Thymus (tissue), 11 donors: Measurements from ENCODE around the gene MUSTN1. TPM values are rescaled to one million over a fixed set of nuclear protein-coding genes. Genes with fewer than 3 reads are reported as not detected.

Source experiments
- DNase-seq, 9 donors: peaks; one replicate each; pipeline ENCODE4 v3.0.0-alpha.2; 2013; ENCODE audit warnings: low spot score in 9 of 9, low read depth in 6 of 9, missing footprints in 1 of 9
- H3K27ac ChIP-seq, 2 donors: one replicate each; pipeline ENCODE4 v1.5.1; 2013; ENCODE audit warnings: control low read depth in 1 of 2, low read depth in 1 of 2, low read length in 1 of 2, mild to moderate bottlenecking in 1 of 2, moderate library complexity in 1 of 2
- H3K27me3 ChIP-seq, 2 donors: one replicate each; pipeline ENCODE4 v1.5.1; 2013; ENCODE audit warnings: low read length in 1 of 2; ENCODE audit not compliant: control insufficient read depth in 2 of 2, insufficient read depth in 1 of 2
- H3K36me3 ChIP-seq, 2 donors: one replicate each; pipeline ENCODE4 v1.5.1; 2013; ENCODE audit warnings: low read length in 1 of 2, mild to moderate bottlenecking in 1 of 2, moderate library complexity in 1 of 2; ENCODE audit not compliant: control insufficient read depth in 2 of 2, insufficient read depth in 2 of 2
- H3K4me1 ChIP-seq, 2 donors: one replicate each; pipeline ENCODE4 v1.5.1; 2013; ENCODE audit warnings: low read length in 2 of 2; ENCODE audit not compliant: control insufficient read depth in 2 of 2, insufficient read depth in 2 of 2
- H3K4me3 ChIP-seq, 2 donors: one replicate each; pipeline ENCODE4 v1.5.1; 2013; ENCODE audit warnings: low read length in 2 of 2, control low read depth in 1 of 2, mild to moderate bottlenecking in 1 of 2
- H3K9me3 ChIP-seq, 2 donors: one replicate each; pipeline ENCODE4 v1.5.1; 2013; ENCODE audit warnings: low read length in 1 of 2, mild to moderate bottlenecking in 1 of 2; ENCODE audit not compliant: control insufficient read depth in 2 of 2, insufficient read depth in 1 of 2
- WGBS: extraction: QIAGEN DNeasy Blood & Tissue Kit; methylation state at CpG from one replicate; pipeline ENCODE4 v1.1.7; 2013; 5-methylcytosine and 5-hydroxymethylcytosine counted together
- polyA plus RNA-seq: library from polyadenylated mRNA; stranded (reverse); fragments of 200-250 nt; gene quantifications from one replicate; pipeline ENCODE4 v1.2.3, GENCODE V29; 2013
- total RNA-seq: library from RNA; stranded (reverse); fragments of 120-200 nt; gene quantifications from one replicate; pipeline ENCODE4 v1.2.4, GENCODE V29; 2013
- donor health status: healthy.

MUSTN1 gene
- total and polyA plus RNA-seq, 2 donors = 0.85 to 59.3 TPM

GRCh38 chr3:52791366-52791765, 43.5 kb downstream of the MUSTN1 start:
- H3K4me1 ChIP-seq = peaks cover 0 to 14% of the 10 kb centered on the region in 2 donors
- 88% methylated on average over 12 of the region's 12 CpGs for WGBS
- no peak for DNase-seq
- no peaks in the 10 kb centered on the region for H3K27me3 ChIP-seq
- H3K4me3 ChIP-seq = no peak overlapping the region
- no peaks in the 10 kb centered on the region for H3K36me3 ChIP-seq
- no peak overlapping the region for H3K27ac ChIP-seq
- no peaks in the 10 kb centered on the region for H3K9me3 ChIP-seq

DNA sequence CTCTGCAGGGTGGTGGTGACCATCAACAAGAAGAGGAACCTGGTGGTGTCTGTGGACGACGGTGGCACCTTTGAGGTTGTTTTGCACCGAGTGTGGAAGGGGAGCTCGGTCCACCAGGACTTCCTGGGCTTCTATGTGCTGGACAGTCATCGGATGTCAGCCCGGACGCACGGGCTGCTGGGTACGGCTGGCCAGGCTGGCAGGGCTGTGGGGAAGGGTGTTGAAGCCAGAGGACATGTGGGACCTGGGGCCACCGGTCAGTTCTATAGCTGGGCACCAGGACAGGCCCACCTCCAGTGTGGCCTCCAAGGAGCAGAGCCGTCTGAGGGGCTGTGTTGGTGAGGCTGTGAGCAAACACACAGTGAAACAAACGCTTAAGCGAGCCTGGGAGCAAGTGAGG, 44.1 kb downstream of the MUSTN1 start:
- Histone ChIP-seq H3K4me1 (peaks cover 0 to 11% of the 10 kb centered on the region in 2 donors), H3K27me3 (no peaks in the 10 kb centered on the region), H3K9me3 (no peaks in the 10 kb centered on the region), H3K27ac (no peak overlapping the region), H3K36me3 (no peaks in the 10 kb centered on the region), H3K4me3 (no peak overlapping the region)
- WGBS = 97% methylated on average over 13 of the region's 13 CpGs
- no peak for DNase-seq

DNA sequence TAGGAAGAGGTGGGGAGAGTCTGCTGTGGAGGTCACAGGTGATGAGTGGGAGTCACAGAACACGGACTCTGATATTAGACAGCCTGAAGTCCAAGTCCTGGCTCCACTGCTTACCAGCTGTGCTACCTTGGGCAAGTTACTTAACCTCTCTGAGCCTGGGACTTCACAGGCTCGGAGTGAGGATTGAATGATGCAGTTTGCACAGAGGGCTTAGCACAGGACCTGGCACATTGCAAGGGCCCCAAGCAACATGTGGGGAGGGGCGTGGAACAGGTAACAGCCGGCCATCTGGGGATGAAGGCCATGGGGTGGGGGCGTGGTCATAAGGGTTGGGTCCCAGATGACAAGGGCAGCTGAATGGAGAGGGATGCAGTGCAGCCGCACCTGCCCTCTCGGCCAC, 44.5 kb downstream of the MUSTN1 start:
- Histone ChIP-seq H3K27ac (no peak overlapping the region), H3K9me3 (no peaks in the 10 kb centered on the region), H3K27me3 (no peaks in the 10 kb centered on the region), H3K36me3 (no peaks in the 10 kb centered on the region), H3K4me3 (no peak overlapping the region), H3K4me1 (peaks cover 0 to 8% of the 10 kb centered on the region in 2 donors)
- WGBS = 96% methylated on average over 7 of the region's 7 CpGs
- DNase-seq = no peak

DNA sequence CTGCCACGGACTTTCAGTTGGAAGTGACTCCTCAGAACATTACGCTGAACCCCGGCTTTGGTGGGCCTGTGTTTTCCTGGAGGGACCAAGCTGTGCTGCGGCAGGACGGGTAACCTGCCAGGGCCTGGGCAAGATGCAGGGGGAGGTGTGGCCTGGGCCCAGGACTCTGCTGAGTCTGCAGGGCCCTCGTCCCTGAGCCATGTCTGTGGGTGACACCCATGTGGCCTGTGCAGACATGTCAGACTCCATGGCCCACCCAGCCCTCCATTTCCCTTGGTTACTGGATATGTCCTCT, 45.1 kb downstream of the MUSTN1 start:
- 97% methylated on average over 6 of the region's 6 CpGs for WGBS
- Histone ChIP-seq H3K27me3 (no peaks in the 10 kb centered on the region), H3K4me1 (peaks cover 0 to 4% of the 10 kb centered on the region in 2 donors), H3K27ac (no peak overlapping the region), H3K36me3 (no peaks in the 10 kb centered on the region), H3K4me3 (no peak overlapping the region), H3K9me3 (no peaks in the 10 kb centered on the region)
- no peak for DNase-seq

GRCh38 chr3:52788890-52789745, 45.7 kb downstream of the MUSTN1 start:
- no peaks in the 10 kb centered on the region for H3K36me3 ChIP-seq
- no peak overlapping the region for H3K27ac ChIP-seq
- H3K27me3 ChIP-seq = no peaks in the 10 kb centered on the region
- H3K4me3 ChIP-seq = no peak overlapping the region
- no peaks in the 10 kb centered on the region for H3K9me3 ChIP-seq
- WGBS = 94% methylated on average over 16 of the region's 16 CpGs
- H3K4me1 ChIP-seq = peaks cover 0 to 4% of the 10 kb centered on the region in 2 donors
- no peak for DNase-seq

DNA sequence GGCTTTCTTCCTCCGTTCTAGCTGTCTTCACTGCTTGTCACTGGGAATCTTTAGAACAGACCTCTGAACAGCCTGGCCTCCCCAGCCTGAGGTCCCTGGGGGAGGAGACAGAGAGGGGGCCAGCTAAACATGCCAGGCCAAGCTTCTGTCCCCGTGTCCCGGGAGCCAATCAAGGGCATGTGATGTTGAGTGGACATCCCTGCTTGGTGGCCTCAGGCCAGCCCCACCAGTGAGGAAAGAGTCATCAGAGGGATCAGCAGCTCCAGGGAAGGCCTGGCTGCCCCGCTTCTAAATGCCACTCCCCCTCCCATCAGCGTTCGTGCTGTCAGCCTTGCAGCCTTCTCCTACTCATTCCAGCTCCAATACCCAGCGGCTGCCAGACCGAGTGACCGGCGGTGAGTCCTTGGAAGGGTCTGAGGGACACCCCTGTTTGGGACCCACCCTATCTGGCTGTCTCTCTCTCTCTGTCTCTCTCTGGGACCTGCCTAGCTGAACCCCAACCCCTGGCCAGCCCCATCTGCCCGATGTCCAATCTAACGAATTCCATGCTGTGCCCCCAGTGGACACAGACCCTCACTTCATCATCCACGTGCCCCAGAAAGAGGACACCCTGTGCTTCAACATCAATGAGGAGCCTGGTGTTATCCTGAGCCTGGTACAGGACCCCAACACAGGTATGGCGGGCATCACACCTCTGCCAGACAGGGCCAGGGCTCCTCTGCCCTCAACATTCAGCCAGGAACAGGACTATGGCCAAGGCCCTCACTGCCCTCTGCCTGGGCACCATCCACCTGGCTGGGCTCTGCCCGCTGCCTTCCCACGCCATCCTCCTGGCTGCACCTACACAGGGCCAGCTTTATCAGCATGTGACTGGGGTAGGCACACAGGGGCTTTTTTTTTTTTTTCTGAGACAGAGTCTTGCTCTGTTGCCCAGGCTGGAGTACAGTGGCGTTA, 46.9 kb downstream of the MUSTN1 start:
- DNase-seq = no peak
- no peak overlapping the region for H3K4me3 ChIP-seq

DNA sequence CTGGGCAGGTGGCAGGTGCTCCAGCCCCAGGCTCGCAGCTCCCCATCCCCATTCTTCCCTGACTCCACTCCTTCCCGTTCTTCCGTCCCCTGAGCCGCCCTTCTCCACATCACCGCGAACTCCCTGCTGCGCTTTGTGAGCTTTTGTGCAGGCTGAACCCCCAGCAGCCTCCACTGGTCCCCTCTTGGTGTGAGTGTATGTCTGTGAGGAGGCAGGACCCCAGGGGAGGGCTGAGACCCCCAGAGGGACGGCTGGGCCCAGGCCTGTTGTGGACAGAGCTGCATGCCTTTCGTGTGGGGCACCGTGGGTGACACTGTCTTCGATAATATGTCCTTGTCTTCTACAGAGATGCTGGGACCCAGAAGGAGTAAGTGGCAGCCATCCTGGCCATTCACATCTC, 47.6 kb downstream of the MUSTN1 start:
- no peaks in the 10 kb centered on the region for H3K27me3 ChIP-seq
- no peak overlapping the region for H3K4me3 ChIP-seq
- peaks cover 0 to 2% of the 10 kb centered on the region in 2 donors for H3K4me1 ChIP-seq
- H3K9me3 ChIP-seq = no peaks in the 10 kb centered on the region
- 93% methylated on average over 11 of the region's 11 CpGs for WGBS
- no peak for DNase-seq
- H3K27ac ChIP-seq = no peak overlapping the region
- no peaks in the 10 kb centered on the region for H3K36me3 ChIP-seq

More for the DNA sequence above, 46.9 kb downstream of the MUSTN1 start:
- Histone ChIP-seq H3K9me3 (no peaks in the 10 kb centered on the region), H3K4me1 (peaks cover 0 to 4% of the 10 kb centered on the region in 2 donors), H3K36me3 (no peaks in the 10 kb centered on the region), H3K27ac (no peak overlapping the region), H3K27me3 (no peaks in the 10 kb centered on the region)
- 92% methylated on average over 17 of the region's 17 CpGs for WGBS

DNA sequence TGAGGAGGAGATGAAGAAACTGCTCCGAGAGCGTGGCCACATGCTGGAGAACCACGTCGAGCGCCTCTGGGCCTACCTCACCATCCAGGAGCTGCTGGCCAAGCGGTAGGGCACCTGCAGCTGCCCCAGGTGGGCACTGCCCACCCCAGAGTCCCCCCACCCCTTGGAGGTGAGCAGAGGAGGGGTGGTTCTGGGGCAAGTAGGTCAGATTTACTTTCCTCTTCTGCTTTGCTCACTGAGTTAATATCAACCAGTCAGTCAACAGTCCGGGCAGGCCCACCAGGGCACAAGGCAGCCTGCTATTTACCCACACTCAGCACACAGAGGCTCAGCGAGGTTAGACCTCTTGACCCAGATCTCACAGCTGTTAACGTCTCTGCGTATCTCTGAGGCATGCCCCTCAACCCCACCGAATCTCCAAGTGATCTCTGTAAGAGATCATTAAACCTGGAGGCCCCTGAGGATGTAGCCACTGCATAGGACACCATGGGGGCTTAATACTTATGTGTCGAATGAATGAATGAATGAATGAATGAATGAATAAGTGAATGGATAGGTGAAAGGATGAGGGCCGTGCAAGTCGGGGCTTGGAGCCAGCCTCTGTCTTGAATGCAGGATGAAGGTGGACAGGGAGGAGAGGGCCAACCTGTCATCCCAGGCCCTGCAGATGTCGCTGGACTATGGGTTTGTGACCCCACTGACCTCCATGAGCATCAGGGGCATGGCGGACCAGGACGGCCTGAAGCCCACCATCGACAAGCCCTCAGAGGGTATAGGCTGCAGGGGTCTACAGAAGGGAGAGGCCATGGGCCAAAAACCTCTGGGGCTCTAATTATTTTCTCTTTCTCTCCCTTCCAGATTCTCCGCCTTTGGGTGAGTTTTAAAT, 48.2 kb downstream of the MUSTN1 start:
- WGBS = 96% methylated on average over 19 of the region's 19 CpGs
- H3K36me3 ChIP-seq = no peaks in the 10 kb centered on the region
- H3K27ac ChIP-seq = no peak overlapping the region
- no peaks in the 10 kb centered on the region for H3K9me3 ChIP-seq
- DNase-seq = no peak
- no peak overlapping the region for H3K4me3 ChIP-seq
- peaks cover 0 to 5% of the 10 kb centered on the region in 2 donors for H3K4me1 ChIP-seq
- H3K27me3 ChIP-seq = no peaks in the 10 kb centered on the region
